ENCODE measurements around the gene NIPAL1.
"Not testable (repeated sequence)": the region's sequence is repeated elsewhere in the genome, so short reads cannot be mapped to it uniquely, and the experiment has no call there.

DNA sequence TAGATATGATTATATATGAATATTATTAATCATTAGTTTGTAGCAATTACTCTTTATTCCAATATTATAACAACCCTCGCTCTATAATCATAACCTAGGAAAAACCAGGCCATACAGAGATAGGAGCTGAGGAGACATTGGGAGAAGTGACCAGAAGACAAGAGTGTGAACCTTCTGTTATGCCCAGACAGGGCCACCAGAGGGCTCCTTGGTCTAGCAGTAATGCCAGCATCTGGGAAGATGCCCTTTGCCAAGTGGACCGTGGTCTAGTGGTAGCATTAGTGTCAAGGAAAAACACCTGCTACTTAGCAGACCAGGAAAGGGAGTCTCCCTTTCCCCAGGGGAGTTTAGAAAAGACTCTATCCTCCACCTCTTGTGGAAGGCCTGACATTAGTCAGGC, 13.0 kb upstream of the NIPAL1 start:
- TF ChIP-seq, protein P1, sequence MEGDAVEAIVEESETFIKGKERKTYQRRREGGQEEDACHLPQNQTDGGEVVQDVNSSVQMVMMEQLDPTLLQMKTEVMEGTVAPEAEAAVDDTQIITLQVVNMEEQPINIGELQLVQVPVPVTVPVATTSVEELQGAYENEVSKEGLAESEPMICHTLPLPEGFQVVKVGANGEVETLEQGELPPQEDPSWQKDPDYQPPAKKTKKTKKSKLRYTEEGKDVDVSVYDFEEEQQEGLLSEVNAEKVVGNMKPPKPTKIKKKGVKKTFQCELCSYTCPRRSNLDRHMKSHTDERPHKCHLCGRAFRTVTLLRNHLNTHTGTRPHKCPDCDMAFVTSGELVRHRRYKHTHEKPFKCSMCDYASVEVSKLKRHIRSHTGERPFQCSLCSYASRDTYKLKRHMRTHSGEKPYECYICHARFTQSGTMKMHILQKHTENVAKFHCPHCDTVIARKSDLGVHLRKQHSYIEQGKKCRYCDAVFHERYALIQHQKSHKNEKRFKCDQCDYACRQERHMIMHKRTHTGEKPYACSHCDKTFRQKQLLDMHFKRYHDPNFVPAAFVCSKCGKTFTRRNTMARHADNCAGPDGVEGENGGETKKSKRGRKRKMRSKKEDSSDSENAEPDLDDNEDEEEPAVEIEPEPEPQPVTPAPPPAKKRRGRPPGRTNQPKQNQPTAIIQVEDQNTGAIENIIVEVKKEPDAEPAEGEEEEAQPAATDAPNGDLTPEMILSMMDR (IDR thresholded peaks at IDR 0.05; ENCODE audit: insufficient read depth, low read length, poor library complexity, severe bottlenecking) = peak; percentile 22
- not testable (repeated sequence) for TF ChIP-seq EZH2phosphoT487 (conservative IDR thresholded peaks at IDR 0.05; ENCODE audit: low read length)
